ENCODE measurements around the gene SLC16A12.

GRCh38 chr10:89431977-89432376 lies 103.4 kb downstream of the SLC16A12 start:
- no peak for TF ChIP-seq POLR2A (IDR thresholded peaks at IDR 0.05; ENCODE audit: low read depth, low read length)
- no peak for TF ChIP-seq POLR2AphosphoS5 (IDR thresholded peaks at IDR 0.05; ENCODE audit: low read depth, low read length)
